Gastroesophageal sphincter (tissue), 2 donors: Measurements from ENCODE around the gene ALDH1A1.

ENCODE experiments used
- EP300 ChIP-seq: sonication (generic); formaldehyde crosslinking; IDR thresholded peaks from one replicate; pipeline ENCODE4 v1.6.1; 2017; ENCODE audit warnings: antibody characterized with exemption, mild to moderate bottlenecking
- POLR2A ChIP-seq, 2 donors: fragments of 450-650 bp; IDR thresholded peaks; one replicate each; pipeline ENCODE4 v1.6.1; 2017; ENCODE audit warnings: antibody characterized with exemption in 2 of 2, mild to moderate bottlenecking in 2 of 2, moderate library complexity in 1 of 2

- TF ChIP-seq POLR2A (IDR thresholded peaks at IDR 0.05) (no peak), EP300 (no peak)
These were observed 43.9 kb upstream of the ALDH1A1 start for GRCh38 chr9:72996684-72997314.
